ENCODE results near the gene PHF21A. TPM values are rescaled to one million over a fixed set of nuclear protein-coding genes. Genes with fewer than 3 reads are reported as not detected.

PHF21A gene
- total and polyA plus RNA-seq, 4 donors, result 3.6 to 8.5 (median 6.2) TPM

DNA sequence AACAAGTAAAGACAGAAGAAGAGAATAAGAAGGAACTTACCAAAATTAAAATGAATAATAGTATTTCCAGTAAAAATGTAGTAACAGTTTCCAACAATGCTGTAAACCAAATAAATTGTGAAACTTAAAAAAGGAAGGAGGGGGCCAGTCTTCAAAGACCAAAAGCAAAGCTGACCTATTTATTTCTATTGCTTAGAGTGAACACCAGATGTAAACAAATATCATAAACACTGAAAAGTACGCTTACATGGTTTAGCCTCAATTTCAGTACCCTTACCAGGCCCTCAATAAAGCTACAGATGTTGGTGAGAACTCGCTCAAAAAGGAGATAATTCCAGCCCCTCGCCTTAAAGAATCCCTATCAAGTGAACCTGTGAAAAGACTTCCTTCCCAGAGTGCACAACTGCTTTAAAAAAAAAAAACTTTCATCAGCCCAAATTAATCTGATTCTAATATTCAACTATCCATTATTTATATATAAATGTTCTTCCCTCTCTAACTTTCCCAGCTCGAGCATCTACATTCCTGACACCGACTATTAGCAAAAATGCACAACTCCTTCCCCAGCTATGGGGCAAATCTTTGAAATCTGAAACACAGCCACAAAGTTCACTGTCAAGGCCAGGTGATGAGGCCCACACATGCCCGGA is 2.4 kb downstream of the PHF21A start:
- no peak for TF ChIP-seq HNF4A (conservative IDR thresholded peaks at IDR 0.05)
- TF ChIP-seq, protein P1, sequence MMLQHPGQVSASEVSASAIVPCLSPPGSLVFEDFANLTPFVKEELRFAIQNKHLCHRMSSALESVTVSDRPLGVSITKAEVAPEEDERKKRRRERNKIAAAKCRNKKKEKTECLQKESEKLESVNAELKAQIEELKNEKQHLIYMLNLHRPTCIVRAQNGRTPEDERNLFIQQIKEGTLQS (IDR thresholded peaks at IDR 0.05), result no peak
- TF ChIP-seq RAD21 (IDR thresholded peaks at IDR 0.05), result no peak
- TF ChIP-seq SP1 (IDR thresholded peaks at IDR 0.05), result no peak
- TF ChIP-seq, protein P2, sequence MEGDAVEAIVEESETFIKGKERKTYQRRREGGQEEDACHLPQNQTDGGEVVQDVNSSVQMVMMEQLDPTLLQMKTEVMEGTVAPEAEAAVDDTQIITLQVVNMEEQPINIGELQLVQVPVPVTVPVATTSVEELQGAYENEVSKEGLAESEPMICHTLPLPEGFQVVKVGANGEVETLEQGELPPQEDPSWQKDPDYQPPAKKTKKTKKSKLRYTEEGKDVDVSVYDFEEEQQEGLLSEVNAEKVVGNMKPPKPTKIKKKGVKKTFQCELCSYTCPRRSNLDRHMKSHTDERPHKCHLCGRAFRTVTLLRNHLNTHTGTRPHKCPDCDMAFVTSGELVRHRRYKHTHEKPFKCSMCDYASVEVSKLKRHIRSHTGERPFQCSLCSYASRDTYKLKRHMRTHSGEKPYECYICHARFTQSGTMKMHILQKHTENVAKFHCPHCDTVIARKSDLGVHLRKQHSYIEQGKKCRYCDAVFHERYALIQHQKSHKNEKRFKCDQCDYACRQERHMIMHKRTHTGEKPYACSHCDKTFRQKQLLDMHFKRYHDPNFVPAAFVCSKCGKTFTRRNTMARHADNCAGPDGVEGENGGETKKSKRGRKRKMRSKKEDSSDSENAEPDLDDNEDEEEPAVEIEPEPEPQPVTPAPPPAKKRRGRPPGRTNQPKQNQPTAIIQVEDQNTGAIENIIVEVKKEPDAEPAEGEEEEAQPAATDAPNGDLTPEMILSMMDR (IDR thresholded peaks at IDR 0.05; ENCODE audit: low read depth, low read length, missing input control), result no peak
- TF ChIP-seq FOXA2 (IDR thresholded peaks at IDR 0.05), result no peak
- no peak for TF ChIP-seq EGR1 (IDR thresholded peaks at IDR 0.05; ENCODE audit: low read depth in 2 of 2)
- TF ChIP-seq RXRA (IDR thresholded peaks at IDR 0.05), result no peak
- TF ChIP-seq HNF4G (IDR thresholded peaks at IDR 0.05), result no peak
- TF ChIP-seq YY1 (IDR thresholded peaks at IDR 0.05), result no peak
- TF ChIP-seq, protein P3, sequence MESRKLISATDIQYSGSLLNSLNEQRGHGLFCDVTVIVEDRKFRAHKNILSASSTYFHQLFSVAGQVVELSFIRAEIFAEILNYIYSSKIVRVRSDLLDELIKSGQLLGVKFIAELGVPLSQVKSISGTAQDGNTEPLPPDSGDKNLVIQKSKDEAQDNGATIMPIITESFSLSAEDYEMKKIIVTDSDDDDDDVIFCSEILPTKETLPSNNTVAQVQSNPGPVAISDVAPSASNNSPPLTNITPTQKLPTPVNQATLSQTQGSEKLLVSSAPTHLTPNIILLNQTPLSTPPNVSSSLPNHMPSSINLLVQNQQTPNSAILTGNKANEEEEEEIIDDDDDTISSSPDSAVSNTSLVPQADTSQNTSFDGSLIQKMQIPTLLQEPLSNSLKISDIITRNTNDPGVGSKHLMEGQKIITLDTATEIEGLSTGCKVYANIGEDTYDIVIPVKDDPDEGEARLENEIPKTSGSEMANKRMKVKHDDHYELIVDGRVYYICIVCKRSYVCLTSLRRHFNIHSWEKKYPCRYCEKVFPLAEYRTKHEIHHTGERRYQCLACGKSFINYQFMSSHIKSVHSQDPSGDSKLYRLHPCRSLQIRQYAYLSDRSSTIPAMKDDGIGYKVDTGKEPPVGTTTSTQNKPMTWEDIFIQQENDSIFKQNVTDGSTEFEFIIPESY (IDR thresholded peaks at IDR 0.05), result no peak
- no peak for TF ChIP-seq NR2F2 (IDR thresholded peaks at IDR 0.05)
- TF ChIP-seq, protein P4, sequence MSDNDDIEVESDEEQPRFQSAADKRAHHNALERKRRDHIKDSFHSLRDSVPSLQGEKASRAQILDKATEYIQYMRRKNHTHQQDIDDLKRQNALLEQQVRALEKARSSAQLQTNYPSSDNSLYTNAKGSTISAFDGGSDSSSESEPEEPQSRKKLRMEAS (IDR thresholded peaks at IDR 0.05), result no peak
- no peak for TF ChIP-seq TAF1 (conservative IDR thresholded peaks at IDR 0.05)
- TF ChIP-seq FOXA1 (IDR thresholded peaks at IDR 0.05), result no peak
- H3K9ac ChIP-seq (ENCODE audit: low read depth in 1 of 2, low read length in 2 of 2), result peak overlapping the region; percentile 82 to 86
- peak overlapping the region; percentile 98 for H3K27ac ChIP-seq (ENCODE audit: low read depth in 1 of 2, low read length in 2 of 2)
- H3K4me3 ChIP-seq (ENCODE audit: low read depth in 1 of 3, low read length in 3 of 3), result peak overlapping the region; percentile 85 to 95 (median 85)
- DNase-seq (ENCODE audit: low spot score), result no peak
- no peaks in the 10 kb centered on the region for H3K36me3 ChIP-seq (ENCODE audit: control insufficient read depth in 4 of 4, insufficient read depth in 3 of 4, low read depth in 1 of 4, low read length in 3 of 4)
- no peaks in the 10 kb centered on the region for H3K27me3 ChIP-seq (ENCODE audit: control insufficient read depth in 4 of 4, insufficient read depth in 4 of 4, low read length in 3 of 4)
- H3K4me1 ChIP-seq (ENCODE audit: control insufficient read depth in 4 of 4, insufficient read depth in 4 of 4, low read length in 3 of 4), result peaks cover 2 to 12% (median 5%) of the 10 kb centered on the region in 4 donors
- 51% methylated on average over 6 of the region's 6 CpGs for WGBS
- no peaks in the 10 kb centered on the region for H3K9me3 ChIP-seq (ENCODE audit: control insufficient read depth in 4 of 4, low read length in 3 of 4)

DNA sequence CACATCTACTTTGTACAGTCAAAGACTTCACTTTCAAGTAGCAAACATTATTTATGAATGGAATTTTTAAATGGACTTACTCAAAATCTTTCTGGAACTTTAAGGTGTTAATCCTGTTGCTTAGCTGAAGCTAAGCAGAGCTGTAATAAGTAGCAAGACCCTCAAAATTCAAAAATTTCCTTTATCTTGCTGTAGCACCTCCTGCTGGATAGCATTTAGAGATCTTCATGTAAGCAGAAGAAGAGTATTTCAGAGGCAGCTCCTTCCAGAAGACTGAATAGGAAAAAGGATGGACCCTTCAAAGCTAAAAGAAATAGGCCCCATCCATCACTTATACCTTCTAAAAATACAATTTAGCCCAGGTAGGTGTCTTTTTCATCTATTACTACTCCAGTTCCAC is 3.4 kb downstream of the PHF21A start:
- no peak for DNase-seq (ENCODE audit: low spot score)
- H3K27ac ChIP-seq (ENCODE audit: low read depth in 1 of 2, low read length in 2 of 2), result peak overlapping the region in 1 of 2 donors; percentile 20
- TF ChIP-seq HNF4A (conservative IDR thresholded peaks at IDR 0.05) (no peak), JUND (IDR thresholded peaks at IDR 0.05) (no peak), GABPA (IDR thresholded peaks at IDR 0.05 in 1 of 2, conservative IDR thresholded peaks at IDR 0.05 in 1 of 2) (no peak), SP1 (IDR thresholded peaks at IDR 0.05) (no peak), FOXA2 (IDR thresholded peaks at IDR 0.05) (no peak), RAD21 (IDR thresholded peaks at IDR 0.05) (no peak), EGR1 (IDR thresholded peaks at IDR 0.05; ENCODE audit: low read depth in 2 of 2) (no peak), FOXA1 (IDR thresholded peaks at IDR 0.05) (no peak), RXRA (IDR thresholded peaks at IDR 0.05) (no peak), NR2F2 (IDR thresholded peaks at IDR 0.05) (no peak)
- TF ChIP-seq, protein P2 (IDR thresholded peaks at IDR 0.05; ENCODE audit: low read depth, low read length, missing input control), result no peak
- TF ChIP-seq, protein P4 (IDR thresholded peaks at IDR 0.05), result no peak
- TF ChIP-seq, protein P5, sequence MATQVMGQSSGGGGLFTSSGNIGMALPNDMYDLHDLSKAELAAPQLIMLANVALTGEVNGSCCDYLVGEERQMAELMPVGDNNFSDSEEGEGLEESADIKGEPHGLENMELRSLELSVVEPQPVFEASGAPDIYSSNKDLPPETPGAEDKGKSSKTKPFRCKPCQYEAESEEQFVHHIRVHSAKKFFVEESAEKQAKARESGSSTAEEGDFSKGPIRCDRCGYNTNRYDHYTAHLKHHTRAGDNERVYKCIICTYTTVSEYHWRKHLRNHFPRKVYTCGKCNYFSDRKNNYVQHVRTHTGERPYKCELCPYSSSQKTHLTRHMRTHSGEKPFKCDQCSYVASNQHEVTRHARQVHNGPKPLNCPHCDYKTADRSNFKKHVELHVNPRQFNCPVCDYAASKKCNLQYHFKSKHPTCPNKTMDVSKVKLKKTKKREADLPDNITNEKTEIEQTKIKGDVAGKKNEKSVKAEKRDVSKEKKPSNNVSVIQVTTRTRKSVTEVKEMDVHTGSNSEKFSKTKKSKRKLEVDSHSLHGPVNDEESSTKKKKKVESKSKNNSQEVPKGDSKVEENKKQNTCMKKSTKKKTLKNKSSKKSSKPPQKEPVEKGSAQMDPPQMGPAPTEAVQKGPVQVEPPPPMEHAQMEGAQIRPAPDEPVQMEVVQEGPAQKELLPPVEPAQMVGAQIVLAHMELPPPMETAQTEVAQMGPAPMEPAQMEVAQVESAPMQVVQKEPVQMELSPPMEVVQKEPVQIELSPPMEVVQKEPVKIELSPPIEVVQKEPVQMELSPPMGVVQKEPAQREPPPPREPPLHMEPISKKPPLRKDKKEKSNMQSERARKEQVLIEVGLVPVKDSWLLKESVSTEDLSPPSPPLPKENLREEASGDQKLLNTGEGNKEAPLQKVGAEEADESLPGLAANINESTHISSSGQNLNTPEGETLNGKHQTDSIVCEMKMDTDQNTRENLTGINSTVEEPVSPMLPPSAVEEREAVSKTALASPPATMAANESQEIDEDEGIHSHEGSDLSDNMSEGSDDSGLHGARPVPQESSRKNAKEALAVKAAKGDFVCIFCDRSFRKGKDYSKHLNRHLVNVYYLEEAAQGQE (IDR thresholded peaks at IDR 0.05), result no peak
- H3K27me3 ChIP-seq (ENCODE audit: control insufficient read depth in 4 of 4, insufficient read depth in 4 of 4, low read length in 3 of 4), result no peaks in the 10 kb centered on the region
- no peak overlapping the region for H3K9ac ChIP-seq (ENCODE audit: low read depth in 1 of 2, low read length in 2 of 2)
- H3K9me3 ChIP-seq (ENCODE audit: control insufficient read depth in 4 of 4, low read length in 3 of 4), result no peaks in the 10 kb centered on the region
- peaks cover 1 to 12% (median 5%) of the 10 kb centered on the region in 4 donors for H3K4me1 ChIP-seq (ENCODE audit: control insufficient read depth in 4 of 4, insufficient read depth in 4 of 4, low read length in 3 of 4)
- no peaks in the 10 kb centered on the region for H3K36me3 ChIP-seq (ENCODE audit: control insufficient read depth in 4 of 4, insufficient read depth in 3 of 4, low read depth in 1 of 4, low read length in 3 of 4)
- H3K4me3 ChIP-seq (ENCODE audit: low read depth in 1 of 3, low read length in 3 of 3), result no peak overlapping the region
